Upper lobe of right lung (tissue), 1 donor: ENCODE measurements around the gene GALK2. TPM values are rescaled to one million over a fixed set of nuclear protein-coding genes. Genes with fewer than 3 reads are reported as not detected.
"Not testable (repeated sequence)": the region's sequence is repeated elsewhere in the genome, so short reads cannot be mapped to it uniquely, and the experiment has no call there.

Experiments used
- ATAC-seq: fragments of 200-7000 bp; cut with Tn5 transposase; one replicate; pipeline ENCODE4 v1.9.1; 2020; ENCODE audit warnings: mild to moderate bottlenecking, moderate library complexity
- DNase-seq: peaks from one replicate; pipeline ENCODE4 v3.0.0-alpha.2; 2020
- H3K27ac ChIP-seq: fragments of 200-600 bp; one replicate; pipeline ENCODE4 v1.8.0; 2022
- H3K27me3 ChIP-seq: fragments of 200-600 bp; one replicate; pipeline ENCODE4 v1.8.0; 2022; ENCODE audit warnings: mild to moderate bottlenecking
- H3K36me3 ChIP-seq: fragments of 200-600 bp; one replicate; pipeline ENCODE4 v1.8.0; 2022
- H3K4me1 ChIP-seq: fragments of 200-600 bp; one replicate; pipeline ENCODE4 v1.8.0; 2022
- H3K4me3 ChIP-seq: fragments of 200-600 bp; one replicate; pipeline ENCODE4 v1.8.0; 2022; ENCODE audit warnings: mild to moderate bottlenecking
- H3K9me3 ChIP-seq: fragments of 200-600 bp; one replicate; pipeline ENCODE4 v1.8.0; 2022
- CTCF ChIP-seq: fragments of 200-600 bp; IDR thresholded peaks from one replicate; pipeline ENCODE4 v1.8.0; 2022; ENCODE audit warnings: antibody characterized with exemption
- intact Hi-C: fragments of 100-400 bp; cut with DNase I; formaldehyde crosslinking; loops from one replicate; pipeline ENCODE4 v1.11.0; 2022
- total RNA-seq: library from RNA; stranded (reverse); fragmentation: NEBNext Ultra II Directional; extraction: Animal tissue kit (Norgen Biotek cat#: 25700); gene quantifications from one replicate; pipeline ENCODE4 v1.2.1, GENCODE V29; 2021
- donor health status: DM: no; HTN: yes; CAD: no; lungs with severe emphysema.

Gene GALK2
- total RNA-seq, 1 donor from 2014 or later: 38.2 TPM

- peaks cover 27% of the 10 kb centered on the region for H3K36me3 ChIP-seq
- intact Hi-C loops: loop anchor here (10.0 kb wide), 1 partner anchor 176 kb away; no protein-coding TSS in a partner anchor
- H3K4me1 ChIP-seq: peaks cover 7% of the 10 kb centered on the region
- ATAC-seq: no peak
- H3K4me3 ChIP-seq: no peak overlapping the region
- no peaks in the 10 kb centered on the region for H3K27me3 ChIP-seq
- no peak for TF ChIP-seq CTCF
- no peak for DNase-seq
- no peak overlapping the region for H3K27ac ChIP-seq
- H3K9me3 ChIP-seq: no peaks in the 10 kb centered on the region
Observed at GRCh38 chr15:49239105-49239504, 69.1 kb downstream of the GALK2 start.

- no peak for ATAC-seq
Observed at GRCh38 chr15:49242820-49243219, 72.8 kb downstream of the GALK2 start.

GRCh38 chr15:49247556-49248110, 77.6 kb downstream of the GALK2 start:
- Histone ChIP-seq H3K4me1 (peaks cover 3% of the 10 kb centered on the region), H3K36me3 (peaks cover 19% of the 10 kb centered on the region), H3K27ac (peak overlapping the region; percentile 21), H3K4me3 (no peak overlapping the region), H3K27me3 (no peaks in the 10 kb centered on the region), H3K9me3 (no peaks in the 10 kb centered on the region)
- ATAC-seq (no peak), DNase-seq (no peak)
- intact Hi-C loops: no loop called here
- TF ChIP-seq CTCF: no peak

More at GRCh38 chr15:49242820-49243219, 72.8 kb downstream of the GALK2 start:
- H3K27me3 ChIP-seq: no peaks in the 10 kb centered on the region
- no peak for TF ChIP-seq CTCF
- peaks cover 35% of the 10 kb centered on the region for H3K36me3 ChIP-seq
- no peaks in the 10 kb centered on the region for H3K9me3 ChIP-seq
- peaks cover 3% of the 10 kb centered on the region for H3K4me1 ChIP-seq
- intact Hi-C loops: no loop called here
- no peak for DNase-seq
- no peak overlapping the region for H3K4me3 ChIP-seq
- no peak overlapping the region for H3K27ac ChIP-seq

- no peak for ATAC-seq
- DNase-seq: no peak
Observed at GRCh38 chr15:49248291-49248690, 78.2 kb downstream of the GALK2 start.

GRCh38 chr15:49255966-49256759, 86.1 kb downstream of the GALK2 start:
- no peak overlapping the region for H3K4me3 ChIP-seq
- no peaks in the 10 kb centered on the region for H3K4me1 ChIP-seq
- H3K36me3 ChIP-seq: no peaks in the 10 kb centered on the region
- DNase-seq: no peak
- intact Hi-C loops: no loop called here
- no peak overlapping the region for H3K27ac ChIP-seq
- ATAC-seq: no peak
- no peaks in the 10 kb centered on the region for H3K27me3 ChIP-seq
- TF ChIP-seq CTCF: no peak
- no peaks in the 10 kb centered on the region for H3K9me3 ChIP-seq

More at GRCh38 chr15:49248291-49248690, 78.2 kb downstream of the GALK2 start:
- Histone ChIP-seq H3K27ac (no peak overlapping the region), H3K4me3 (no peak overlapping the region), H3K9me3 (no peaks in the 10 kb centered on the region), H3K27me3 (no peaks in the 10 kb centered on the region), H3K36me3 (peaks cover 12% of the 10 kb centered on the region), H3K4me1 (peaks cover 3% of the 10 kb centered on the region)
- intact Hi-C loops: no loop called here
- no peak for TF ChIP-seq CTCF

- intact Hi-C loops, H3K9me3 ChIP-seq, H3K27ac ChIP-seq, ATAC-seq, H3K4me1 ChIP-seq, DNase-seq, H3K4me3 ChIP-seq, H3K36me3 ChIP-seq, H3K27me3 ChIP-seq: not testable (repeated sequence)
Observed at GRCh38 chr15:49265117-49265516, 95.1 kb downstream of the GALK2 start.
